ENCODE results near the gene NR3C1. TPM values are rescaled to one million over a fixed set of nuclear protein-coding genes. Genes with fewer than 3 reads are reported as not detected.

The NR3C1 gene
- total RNA-seq, 2 experiments from 2014 or later: 66.2 to 77.9 TPM

- CTCF ChIA-PET: interaction anchor here (1.0 kb wide), 1 partner anchor 31 kb away, joined by 3 read pairs; no protein-coding TSS in a partner anchor
- Mint-ChIP-seq H3K4me3 (no peak overlapping the region), H3K27ac (no peak overlapping the region), H3K4me1 (peaks cover 36% of the 10 kb centered on the region), H3K27me3 (no peaks in the 10 kb centered on the region), H3K36me3 (peaks cover 34% of the 10 kb centered on the region), H3K9me3 (ENCODE audit: low read depth) (peaks cover 13% of the 10 kb centered on the region)
- ATAC-seq: no peak
- no peak for DNase-seq
Measured at GRCh38 chr5:143360755-143361154, 42.7 kb downstream of the NR3C1 start.

GRCh38 chr5:143359869-143360268, 43.6 kb downstream of the NR3C1 start:
- H3K9me3 Mint-ChIP-seq (ENCODE audit: low read depth): peaks cover 9% of the 10 kb centered on the region
- H3K4me3 Mint-ChIP-seq: no peak overlapping the region
- H3K36me3 Mint-ChIP-seq: peaks cover 26% of the 10 kb centered on the region
- no peak for ATAC-seq
- peaks cover 36% of the 10 kb centered on the region for H3K4me1 Mint-ChIP-seq
- no peak overlapping the region for H3K27ac Mint-ChIP-seq
- DNase-seq: no peak
- CTCF ChIA-PET: interaction anchor here (1.0 to 1.2 kb wide), 2 partner anchors 43 to 44 kb away, joined by 3 read pairs; partner anchors contain the start of gene NR3C1
- no peaks in the 10 kb centered on the region for H3K27me3 Mint-ChIP-seq

GRCh38 chr5:143356855-143357583, 46.5 kb downstream of the NR3C1 start:
- Mint-ChIP-seq H3K4me3 (no peak overlapping the region), H3K4me1 (peaks cover 51% of the 10 kb centered on the region), H3K9me3 (ENCODE audit: low read depth) (no peaks in the 10 kb centered on the region)

GRCh38 chr5:143355710-143356109, 47.8 kb downstream of the NR3C1 start:
- no peak overlapping the region for H3K4me3 Mint-ChIP-seq

More at GRCh38 chr5:143356855-143357583, 46.5 kb downstream of the NR3C1 start:
- H3K27ac Mint-ChIP-seq: no peak overlapping the region
- no peak for DNase-seq
- peaks cover 12% of the 10 kb centered on the region for H3K36me3 Mint-ChIP-seq
- no peaks in the 10 kb centered on the region for H3K27me3 Mint-ChIP-seq
- no peak for ATAC-seq
- CTCF ChIA-PET: no interaction called here

GRCh38 chr5:143354025-143354424, 49.5 kb downstream of the NR3C1 start:
- CTCF ChIA-PET: interaction anchor here (0.7 to 1.3 kb wide), 2 partner anchors 11 to 50 kb away, joined by 3 read pairs; partner anchors contain the start of gene NR3C1
- Mint-ChIP-seq H3K36me3 (peaks cover 6% of the 10 kb centered on the region), H3K4me3 (peak overlapping the region; percentile 74), H3K27ac (peak overlapping the region; percentile 83), H3K27me3 (no peaks in the 10 kb centered on the region), H3K4me1 (peaks cover 39% of the 10 kb centered on the region), H3K9me3 (ENCODE audit: low read depth) (no peaks in the 10 kb centered on the region)
- no peak for DNase-seq
- ATAC-seq: peak; percentile 48

More at GRCh38 chr5:143355710-143356109, 47.8 kb downstream of the NR3C1 start:
- H3K27me3 Mint-ChIP-seq: no peaks in the 10 kb centered on the region
- H3K4me1 Mint-ChIP-seq: peaks cover 51% of the 10 kb centered on the region
- peaks cover 8% of the 10 kb centered on the region for H3K36me3 Mint-ChIP-seq
- DNase-seq: peak; percentile 40
- H3K27ac Mint-ChIP-seq: no peak overlapping the region
- ATAC-seq: no peak
- CTCF ChIA-PET: no interaction called here
- H3K9me3 Mint-ChIP-seq (ENCODE audit: low read depth): no peaks in the 10 kb centered on the region

GRCh38 chr5:143352691-143353090, 50.8 kb downstream of the NR3C1 start:
- H3K27me3 Mint-ChIP-seq: no peaks in the 10 kb centered on the region
- DNase-seq (peak; percentile 66), ATAC-seq (peak; percentile 76)
- peak overlapping the region; percentile 74 for H3K4me3 Mint-ChIP-seq
- H3K36me3 Mint-ChIP-seq: peaks cover 6% of the 10 kb centered on the region
- peaks cover 41% of the 10 kb centered on the region for H3K4me1 Mint-ChIP-seq
- peak overlapping the region; percentile 83 for H3K27ac Mint-ChIP-seq
- no peaks in the 10 kb centered on the region for H3K9me3 Mint-ChIP-seq (ENCODE audit: low read depth)
- CTCF ChIA-PET: interaction anchor here (1.3 kb wide), 1 partner anchor 51 kb away, joined by 3 read pairs; the partner anchor contains the start of gene NR3C1

- ATAC-seq (peak; percentile 38), DNase-seq (no peak)
- H3K36me3 Mint-ChIP-seq: peaks cover 6% of the 10 kb centered on the region
- H3K4me3 Mint-ChIP-seq: no peak overlapping the region
- no peaks in the 10 kb centered on the region for H3K9me3 Mint-ChIP-seq (ENCODE audit: low read depth)
- no peaks in the 10 kb centered on the region for H3K27me3 Mint-ChIP-seq
- H3K4me1 Mint-ChIP-seq: peaks cover 48% of the 10 kb centered on the region
- H3K27ac Mint-ChIP-seq: no peak overlapping the region
- CTCF ChIA-PET: no interaction called here
Measured at GRCh38 chr5:143350751-143351602, 52.5 kb downstream of the NR3C1 start.

- no peak for ATAC-seq
- Mint-ChIP-seq H3K27ac (no peak overlapping the region), H3K4me3 (no peak overlapping the region), H3K36me3 (peaks cover 6% of the 10 kb centered on the region), H3K9me3 (ENCODE audit: low read depth) (no peaks in the 10 kb centered on the region), H3K4me1 (peaks cover 48% of the 10 kb centered on the region), H3K27me3 (no peaks in the 10 kb centered on the region)
- CTCF ChIA-PET: no interaction called here
- DNase-seq: no peak
Measured at GRCh38 chr5:143350341-143350740, 53.1 kb downstream of the NR3C1 start.

GRCh38 chr5:143349177-143349576, 54.3 kb downstream of the NR3C1 start:
- Mint-ChIP-seq H3K27ac (no peak overlapping the region), H3K4me3 (no peak overlapping the region), H3K4me1 (peaks cover 40% of the 10 kb centered on the region), H3K36me3 (peaks cover 8% of the 10 kb centered on the region), H3K27me3 (no peaks in the 10 kb centered on the region), H3K9me3 (ENCODE audit: low read depth) (no peaks in the 10 kb centered on the region)
- no peak for DNase-seq
- no peak for ATAC-seq
- CTCF ChIA-PET: no interaction called here

GRCh38 chr5:143347698-143348344, 55.7 kb downstream of the NR3C1 start:
- H3K36me3 Mint-ChIP-seq: peaks cover 5% of the 10 kb centered on the region
- no peaks in the 10 kb centered on the region for H3K27me3 Mint-ChIP-seq
- H3K4me3 Mint-ChIP-seq: no peak overlapping the region
- H3K9me3 Mint-ChIP-seq (ENCODE audit: low read depth): no peaks in the 10 kb centered on the region
- no peak overlapping the region for H3K27ac Mint-ChIP-seq
- peaks cover 26% of the 10 kb centered on the region for H3K4me1 Mint-ChIP-seq
- CTCF ChIA-PET: no interaction called here
- no peak for ATAC-seq
- no peak for DNase-seq

GRCh38 chr5:143347046-143347445, 56.4 kb downstream of the NR3C1 start:
- H3K36me3 Mint-ChIP-seq: peaks cover 5% of the 10 kb centered on the region
- no peaks in the 10 kb centered on the region for H3K9me3 Mint-ChIP-seq (ENCODE audit: low read depth)
- CTCF ChIA-PET: no interaction called here
- H3K27me3 Mint-ChIP-seq: no peaks in the 10 kb centered on the region
- no peak for ATAC-seq
- peaks cover 25% of the 10 kb centered on the region for H3K4me1 Mint-ChIP-seq
- H3K4me3 Mint-ChIP-seq: no peak overlapping the region
- H3K27ac Mint-ChIP-seq: no peak overlapping the region
- DNase-seq: no peak

GRCh38 chr5:143345671-143346440, 57.6 kb downstream of the NR3C1 start:
- no peak for DNase-seq
- Mint-ChIP-seq H3K4me1 (peaks cover 22% of the 10 kb centered on the region), H3K27me3 (no peaks in the 10 kb centered on the region), H3K27ac (no peak overlapping the region), H3K4me3 (no peak overlapping the region), H3K9me3 (ENCODE audit: low read depth) (no peaks in the 10 kb centered on the region), H3K36me3 (peaks cover 12% of the 10 kb centered on the region)
- CTCF ChIA-PET: no interaction called here
- no peak for ATAC-seq

- H3K27me3 Mint-ChIP-seq: no peaks in the 10 kb centered on the region
Measured at GRCh38 chr5:143343042-143343441, 60.4 kb downstream of the NR3C1 start.

More at GRCh38 chr5:143343042-143343441, 60.4 kb downstream of the NR3C1 start:
- CTCF ChIA-PET: interaction anchor here (1.1 kb wide), 1 partner anchor 11 kb away, joined by 3 read pairs; no protein-coding TSS in a partner anchor
- Mint-ChIP-seq H3K4me1 (peaks cover 22% of the 10 kb centered on the region), H3K27ac (no peak overlapping the region), H3K36me3 (peaks cover 23% of the 10 kb centered on the region), H3K9me3 (ENCODE audit: low read depth) (no peaks in the 10 kb centered on the region), H3K4me3 (no peak overlapping the region)
- ATAC-seq: no peak
- no peak for DNase-seq
